Thymus (tissue), 11 donors: ENCODE results near the gene PRSS12. TPM values are rescaled to one million over a fixed set of nuclear protein-coding genes. Genes with fewer than 3 reads are reported as not detected.

Source experiments
- DNase-seq, 9 donors: peaks; one replicate each; pipeline ENCODE4 v3.0.0-alpha.2; 2013; ENCODE audit warnings: low spot score in 9 of 9, low read depth in 6 of 9, missing footprints in 1 of 9
- H3K27ac ChIP-seq, 2 donors: one replicate each; pipeline ENCODE4 v1.5.1; 2013; ENCODE audit warnings: control low read depth in 1 of 2, low read depth in 1 of 2, low read length in 1 of 2, mild to moderate bottlenecking in 1 of 2, moderate library complexity in 1 of 2
- H3K27me3 ChIP-seq, 2 donors: one replicate each; pipeline ENCODE4 v1.5.1; 2013; ENCODE audit warnings: low read length in 1 of 2; ENCODE audit not compliant: control insufficient read depth in 2 of 2, insufficient read depth in 1 of 2
- H3K36me3 ChIP-seq, 2 donors: one replicate each; pipeline ENCODE4 v1.5.1; 2013; ENCODE audit warnings: low read length in 1 of 2, mild to moderate bottlenecking in 1 of 2, moderate library complexity in 1 of 2; ENCODE audit not compliant: control insufficient read depth in 2 of 2, insufficient read depth in 2 of 2
- H3K4me1 ChIP-seq, 2 donors: one replicate each; pipeline ENCODE4 v1.5.1; 2013; ENCODE audit warnings: low read length in 2 of 2; ENCODE audit not compliant: control insufficient read depth in 2 of 2, insufficient read depth in 2 of 2
- H3K4me3 ChIP-seq, 2 donors: one replicate each; pipeline ENCODE4 v1.5.1; 2013; ENCODE audit warnings: low read length in 2 of 2, control low read depth in 1 of 2, mild to moderate bottlenecking in 1 of 2
- H3K9me3 ChIP-seq, 2 donors: one replicate each; pipeline ENCODE4 v1.5.1; 2013; ENCODE audit warnings: low read length in 1 of 2, mild to moderate bottlenecking in 1 of 2; ENCODE audit not compliant: control insufficient read depth in 2 of 2, insufficient read depth in 1 of 2
- WGBS: extraction: QIAGEN DNeasy Blood & Tissue Kit; methylation state at CpG from one replicate; pipeline ENCODE4 v1.1.7; 2013; 5-methylcytosine and 5-hydroxymethylcytosine counted together
- polyA plus RNA-seq: library from polyadenylated mRNA; stranded (reverse); fragments of 200-250 nt; gene quantifications from one replicate; pipeline ENCODE4 v1.2.3, GENCODE V29; 2013
- total RNA-seq: library from RNA; stranded (reverse); fragments of 120-200 nt; gene quantifications from one replicate; pipeline ENCODE4 v1.2.4, GENCODE V29; 2013
- donor health status: healthy.

PRSS12 gene
- total and polyA plus RNA-seq, 2 donors, result 1.5 to 3.3 TPM

DNA sequence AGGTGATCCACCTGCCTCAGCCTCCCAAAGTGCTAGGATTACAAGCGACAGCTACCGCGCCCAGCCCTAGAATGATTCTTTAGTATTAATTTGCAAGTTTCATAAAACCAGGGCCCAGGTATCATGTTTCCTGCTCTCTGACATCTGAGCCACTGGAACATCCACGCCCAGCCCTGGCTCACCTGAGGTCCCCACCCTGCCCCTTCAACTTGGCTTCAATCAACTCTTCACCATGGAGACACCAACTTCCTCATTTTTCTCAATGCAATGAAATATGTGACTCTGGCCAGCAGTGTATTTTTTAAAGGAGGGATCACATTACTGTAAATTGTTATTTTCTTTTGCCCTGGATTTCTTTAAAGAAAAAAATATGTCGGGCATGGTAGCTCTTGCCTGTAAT lies 3.9 kb downstream of the PRSS12 start:
- H3K27me3 ChIP-seq, result peaks cover 27 to 53% of the 10 kb centered on the region in 2 donors
- WGBS, result 90% methylated on average over 5 of the region's 5 CpGs
- no peak overlapping the region for H3K4me3 ChIP-seq
- H3K9me3 ChIP-seq, result no peaks in the 10 kb centered on the region
- no peak overlapping the region for H3K27ac ChIP-seq
- no peak for DNase-seq
- no peaks in the 10 kb centered on the region for H3K36me3 ChIP-seq
- peaks cover 4 to 9% of the 10 kb centered on the region in 2 donors for H3K4me1 ChIP-seq

DNA sequence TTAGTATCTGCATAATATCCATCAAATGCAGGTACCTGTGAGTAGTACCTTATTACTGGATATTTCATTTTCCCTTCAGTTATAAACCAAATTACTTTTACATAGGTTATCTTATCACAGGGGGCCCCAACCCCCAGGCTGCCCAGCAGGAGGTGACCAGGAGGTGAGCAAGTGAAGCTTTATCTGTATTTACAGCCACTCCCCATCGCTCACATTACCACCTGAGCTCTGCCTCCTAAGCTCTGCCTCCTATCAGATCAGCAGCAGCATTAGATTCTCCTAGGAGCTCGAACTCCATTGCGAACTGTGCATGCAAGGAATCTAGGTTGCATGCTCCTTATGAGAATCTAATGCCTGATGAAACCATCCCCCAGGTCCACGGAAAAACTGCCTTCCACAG lies 6.3 kb downstream of the PRSS12 start:
- WGBS, result 97% methylated on average over 4 of the region's 4 CpGs
- DNase-seq, result no peak
- Histone ChIP-seq H3K9me3 (no peaks in the 10 kb centered on the region), H3K27me3 (peaks cover 7 to 29% of the 10 kb centered on the region in 2 donors), H3K4me1 (no peaks in the 10 kb centered on the region), H3K4me3 (no peak overlapping the region), H3K36me3 (no peaks in the 10 kb centered on the region), H3K27ac (no peak overlapping the region)

DNA sequence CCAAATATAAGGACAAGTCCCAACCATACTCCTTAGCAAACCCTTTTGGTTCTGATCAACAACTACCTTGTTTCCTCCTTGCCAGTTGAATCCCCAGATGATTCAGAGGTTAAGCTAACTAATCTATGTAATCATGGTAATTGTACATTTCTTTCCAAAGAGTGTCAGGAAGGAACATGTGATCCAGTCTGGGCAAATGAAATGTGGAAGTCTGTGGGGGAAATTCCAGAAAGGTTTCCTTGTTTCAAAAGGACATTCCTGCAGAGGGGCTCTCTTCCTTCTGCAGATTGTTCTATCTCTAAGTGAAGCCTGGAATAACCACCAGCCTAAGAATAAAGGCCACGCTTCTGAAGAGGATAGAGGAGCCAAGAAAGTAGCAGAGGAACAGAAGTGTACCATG lies 7.0 kb downstream of the PRSS12 start:
- peaks cover 6 to 22% of the 10 kb centered on the region in 2 donors for H3K27me3 ChIP-seq
- no peaks in the 10 kb centered on the region for H3K9me3 ChIP-seq
- H3K27ac ChIP-seq, result no peak overlapping the region
- no peaks in the 10 kb centered on the region for H3K36me3 ChIP-seq
- WGBS, result 94% methylated on average over 1 of the region's 1 CpG
- no peaks in the 10 kb centered on the region for H3K4me1 ChIP-seq
- H3K4me3 ChIP-seq, result no peak overlapping the region
- DNase-seq, result no peak

DNA sequence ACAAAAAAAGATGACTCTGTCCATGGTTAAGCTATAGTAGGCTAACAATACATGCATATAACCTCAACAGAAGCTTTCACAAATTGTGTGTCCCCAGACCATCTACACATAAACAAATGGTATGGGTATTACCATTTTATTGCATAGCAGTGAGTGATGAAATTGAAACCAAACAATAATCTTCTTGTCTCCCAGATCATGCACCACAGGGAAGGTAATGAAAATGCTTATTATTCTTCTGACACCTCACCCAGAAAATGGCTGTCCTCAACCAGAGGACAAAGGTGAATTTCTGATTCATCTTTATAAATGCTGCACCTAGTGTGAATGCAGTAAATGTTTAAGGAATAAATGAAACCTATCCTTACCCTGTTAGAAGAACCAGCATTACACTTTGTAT lies 8.0 kb downstream of the PRSS12 start:
- H3K36me3 ChIP-seq, result no peaks in the 10 kb centered on the region
- no peak overlapping the region for H3K27ac ChIP-seq
- peaks cover 2 to 12% of the 10 kb centered on the region in 2 donors for H3K27me3 ChIP-seq
- H3K9me3 ChIP-seq, result no peaks in the 10 kb centered on the region
- H3K4me3 ChIP-seq, result no peak overlapping the region
- no peaks in the 10 kb centered on the region for H3K4me1 ChIP-seq
- DNase-seq, result no peak

DNA sequence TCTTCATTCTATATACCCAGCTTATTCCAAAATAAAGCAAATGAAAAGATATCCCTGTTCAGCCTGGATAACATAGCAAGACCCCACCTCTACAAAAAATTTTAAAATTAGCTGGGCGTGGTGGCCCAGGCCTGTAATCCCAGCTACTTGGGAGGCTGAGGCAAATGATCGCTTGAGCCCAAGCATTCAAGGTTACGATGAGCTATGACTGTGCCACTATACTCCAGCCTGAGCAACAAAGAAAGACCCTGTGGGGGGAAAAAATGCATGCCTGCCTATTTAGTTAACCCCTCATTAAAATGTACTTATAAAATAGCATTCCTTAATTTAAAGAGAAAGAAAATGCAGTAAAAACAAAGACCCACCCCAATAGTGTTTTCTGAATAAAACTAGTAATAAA lies 9.3 kb downstream of the PRSS12 start:
- no peak for DNase-seq
- Histone ChIP-seq H3K36me3 (no peaks in the 10 kb centered on the region), H3K27me3 (peaks cover 0 to 3% of the 10 kb centered on the region in 2 donors), H3K9me3 (no peaks in the 10 kb centered on the region), H3K4me1 (no peaks in the 10 kb centered on the region), H3K4me3 (no peak overlapping the region), H3K27ac (no peak overlapping the region)
- 98% methylated on average over 3 of the region's 3 CpGs for WGBS

DNA sequence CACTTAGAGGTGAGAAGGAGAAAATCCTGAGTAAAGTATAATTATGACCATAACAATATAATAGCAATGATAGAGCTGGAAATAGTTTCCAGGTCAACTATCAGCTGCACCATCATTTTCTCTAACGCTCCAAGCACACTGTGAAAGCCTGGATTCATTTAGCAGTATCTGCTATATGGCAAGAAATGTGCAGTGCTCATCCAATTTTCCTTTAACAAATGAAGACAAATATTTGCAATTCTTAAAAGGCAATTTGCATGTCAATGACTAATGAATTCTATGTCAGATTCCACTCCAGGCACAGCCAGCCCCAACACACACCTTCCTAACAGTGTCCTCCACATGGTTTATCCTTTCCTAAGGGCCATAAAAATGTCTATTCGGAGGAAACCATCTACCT lies 12.7 kb downstream of the PRSS12 start:
- Histone ChIP-seq H3K27me3 (no peaks in the 10 kb centered on the region), H3K9me3 (no peaks in the 10 kb centered on the region), H3K4me1 (no peaks in the 10 kb centered on the region), H3K27ac (no peak overlapping the region), H3K36me3 (no peaks in the 10 kb centered on the region), H3K4me3 (no peak overlapping the region)
- DNase-seq, result no peak
- WGBS, result 94% methylated on average over 2 of the region's 2 CpGs

DNA sequence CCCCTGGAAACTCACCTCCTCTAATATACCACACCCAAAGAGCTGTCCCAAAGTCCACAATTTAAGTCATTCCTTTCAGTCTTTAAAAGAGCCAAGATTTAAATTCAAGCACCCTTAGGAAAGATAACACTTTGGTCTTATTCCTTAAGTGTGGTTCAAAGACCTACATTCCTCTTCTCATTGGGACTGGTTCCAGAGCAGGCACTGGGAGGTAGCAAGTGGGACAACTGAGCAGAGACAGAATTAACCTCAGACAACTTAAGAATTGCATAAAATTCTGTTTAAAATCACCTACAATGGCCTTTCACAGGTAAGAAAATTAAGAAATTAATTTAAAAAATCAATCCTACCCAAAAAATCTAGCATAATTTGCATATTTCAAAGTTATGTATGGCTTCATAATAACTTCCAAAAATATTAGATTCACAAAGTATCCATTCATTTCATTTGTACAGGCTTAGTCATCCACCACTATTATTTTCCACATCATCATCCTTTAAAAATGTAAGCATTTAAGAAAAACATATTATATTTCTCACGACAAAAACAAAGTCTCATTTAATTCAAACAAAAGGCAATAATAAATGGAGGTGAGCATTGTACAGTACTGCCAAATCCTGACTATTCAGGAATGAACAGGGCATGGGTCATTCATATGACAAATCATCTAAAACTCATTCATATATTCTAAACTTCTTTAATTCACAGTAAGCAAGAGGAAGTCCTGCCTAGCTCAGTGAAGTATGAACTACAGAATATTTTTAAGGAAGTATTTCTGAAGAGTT lies 13.6 kb downstream of the PRSS12 start:
- 84% methylated on average over 1 of the region's 1 CpG for WGBS
- Histone ChIP-seq H3K4me1 (no peaks in the 10 kb centered on the region), H3K4me3 (no peak overlapping the region), H3K36me3 (no peaks in the 10 kb centered on the region), H3K27me3 (no peaks in the 10 kb centered on the region), H3K9me3 (no peaks in the 10 kb centered on the region), H3K27ac (no peak overlapping the region)
- no peak for DNase-seq

DNA sequence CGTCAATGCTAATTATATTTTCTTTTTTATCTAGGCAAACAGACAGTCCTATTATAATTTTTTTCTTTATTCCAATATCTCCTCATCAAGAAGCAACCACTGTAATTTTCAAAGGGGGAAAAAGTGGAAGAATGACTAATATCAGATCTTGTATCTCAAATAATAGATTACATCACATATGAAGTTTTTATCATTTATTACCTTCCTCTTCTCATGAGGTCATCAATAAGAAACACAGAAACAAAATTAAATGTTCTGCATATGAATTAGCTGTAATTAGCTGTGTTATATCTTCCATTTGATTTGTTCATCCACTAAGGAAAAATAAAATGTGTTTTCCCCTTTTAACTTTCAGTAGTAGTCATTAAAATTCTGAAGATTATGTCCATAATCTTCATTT lies 14.3 kb downstream of the PRSS12 start:
- H3K36me3 ChIP-seq, result no peaks in the 10 kb centered on the region
- no peaks in the 10 kb centered on the region for H3K27me3 ChIP-seq
- no peaks in the 10 kb centered on the region for H3K9me3 ChIP-seq
- no peak overlapping the region for H3K4me3 ChIP-seq
- WGBS, result 98% methylated on average over 1 of the region's 1 CpG
- H3K27ac ChIP-seq, result no peak overlapping the region
- no peaks in the 10 kb centered on the region for H3K4me1 ChIP-seq
- no peak for DNase-seq

DNA sequence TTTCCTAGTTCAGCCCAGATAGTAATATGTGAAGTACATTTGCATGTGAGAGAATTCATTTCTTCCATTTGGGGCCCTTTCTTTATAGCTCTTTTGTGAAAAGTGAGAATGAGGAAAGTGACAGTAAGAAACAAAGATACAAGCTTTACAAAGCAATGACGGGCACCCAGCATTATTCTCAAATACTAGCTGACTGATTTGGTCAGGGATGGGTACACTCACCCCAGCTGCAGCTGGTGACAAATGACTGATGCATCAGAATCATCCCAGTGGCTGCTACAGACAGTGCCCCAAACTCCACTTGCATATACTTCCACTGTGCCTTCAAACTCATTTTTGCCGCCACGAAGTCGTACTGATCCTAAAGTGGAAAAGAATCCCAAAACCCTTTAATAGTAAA lies 14.8 kb downstream of the PRSS12 start:
- no peaks in the 10 kb centered on the region for H3K27me3 ChIP-seq
- no peak overlapping the region for H3K4me3 ChIP-seq
- H3K4me1 ChIP-seq, result no peaks in the 10 kb centered on the region
- DNase-seq, result no peak
- 97% methylated on average over 4 of the region's 4 CpGs for WGBS
- no peaks in the 10 kb centered on the region for H3K36me3 ChIP-seq
- H3K9me3 ChIP-seq, result no peaks in the 10 kb centered on the region
- no peak overlapping the region for H3K27ac ChIP-seq
